Subcutaneous abdominal adipose tissue (tissue), 5 donors: ENCODE data around the gene ZCCHC14.
A peak's percentile ranks its signal among the peaks of the same experiment; 100 is the strongest.

Source experiments
- H3K27ac ChIP-seq: one replicate; pipeline ENCODE4 v1.7.0; 2013; ENCODE audit warnings: low read depth, mild to moderate bottlenecking, inconsistent platforms, low read length, moderate library complexity
- H3K27me3 ChIP-seq, 5 donors: one replicate each; pipeline ENCODE4 v1.7.0; 2013; ENCODE audit warnings: low read length in 5 of 5, inconsistent platforms in 1 of 5; ENCODE audit not compliant: control insufficient read depth in 5 of 5, insufficient read depth in 4 of 5
- H3K36me3 ChIP-seq, 5 donors: one replicate each; pipeline ENCODE4 v1.7.0; 2013; ENCODE audit warnings: low read length in 5 of 5; ENCODE audit not compliant: control insufficient read depth in 5 of 5, insufficient read depth in 5 of 5
- H3K4me1 ChIP-seq, 5 donors: one replicate each; pipeline ENCODE4 v1.7.0; 2013; ENCODE audit warnings: low read length in 5 of 5, mild to moderate bottlenecking in 3 of 5, moderate library complexity in 1 of 5; ENCODE audit not compliant: control insufficient read depth in 5 of 5, insufficient read depth in 5 of 5
- H3K4me3 ChIP-seq, 5 donors: one replicate each; pipeline ENCODE4 v1.7.0; 2013; ENCODE audit warnings: low read length in 5 of 5, low read depth in 1 of 5
- H3K9ac ChIP-seq, 5 donors: one replicate each; pipeline ENCODE4 v1.7.0; 2013; ENCODE audit warnings: low read length in 5 of 5, mild to moderate bottlenecking in 4 of 5, moderate library complexity in 3 of 5
- H3K9me3 ChIP-seq, 5 donors: one replicate each; pipeline ENCODE4 v1.7.0; 2013; ENCODE audit warnings: low read length in 5 of 5; ENCODE audit not compliant: control insufficient read depth in 5 of 5
- donor health status: healthy.
- donor health status: healthy.
- donor health status: healthy.
- donor health status: healthy.
- donor health status: healthy.

ZCCHC14 gene

DNA sequence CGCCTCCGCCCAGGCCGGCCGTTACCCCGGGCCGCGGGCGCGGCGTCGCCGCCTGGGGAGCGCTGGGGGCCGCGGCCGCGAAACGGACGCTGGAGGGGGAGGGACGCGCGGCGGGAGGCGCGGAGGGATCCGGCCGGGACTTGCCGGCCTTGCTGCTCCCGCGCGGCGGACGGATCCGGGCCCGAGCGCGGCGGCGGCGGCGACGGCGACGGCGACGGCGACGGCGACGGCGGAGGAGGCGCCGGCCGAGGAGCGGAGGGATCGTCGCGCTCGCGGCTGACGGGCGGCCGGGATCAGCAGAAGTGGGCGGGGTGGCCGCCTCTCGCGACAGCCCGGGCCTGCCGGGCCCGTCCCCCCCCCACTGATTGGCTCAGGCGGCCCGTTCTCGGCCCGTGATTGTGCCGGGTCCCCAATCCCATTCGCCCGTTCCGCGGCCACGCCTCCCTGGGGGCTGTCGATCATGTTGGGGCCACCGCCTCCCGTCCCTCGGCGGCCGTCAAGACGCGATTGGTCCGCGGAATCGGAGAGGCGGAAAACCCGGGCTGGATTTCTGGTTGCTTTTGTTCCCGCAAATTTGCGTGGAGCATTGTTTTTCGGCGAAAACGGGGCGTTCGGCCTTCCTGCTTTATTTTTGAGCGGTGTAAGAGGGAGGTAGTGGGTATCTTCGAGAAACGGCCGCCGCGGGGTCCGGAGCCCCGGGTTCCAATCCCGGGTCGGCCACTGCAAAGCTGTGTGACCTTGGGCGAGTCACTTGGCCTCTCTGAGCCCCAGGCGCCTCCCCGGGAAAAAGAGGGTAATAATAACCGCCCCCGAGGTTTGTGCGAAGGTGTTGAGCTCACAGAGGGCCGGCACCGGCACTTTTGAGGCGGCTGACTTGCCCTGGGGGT is at the start of gene ZCCHC14:
Gene ZCCHC14, minus strand, starts transcription at position 304 of the 887 bp plus-strand sequence. CDS start 786 bp downstream, outside the sequence.
- Histone ChIP-seq H3K27ac (no peak within 1 kb of the TSS), H3K27me3 (no peaks in the 10 kb centered on the region), H3K9ac (peak within 1 kb of the TSS in 1 of 5 donors; percentile 66), H3K36me3 (no peaks in the 10 kb centered on the region), H3K4me1 (peaks cover 3 to 46% (median 41%) of the 10 kb centered on the region in 5 donors), H3K4me3 (peak within 1 kb of the TSS; percentile 25 to 81 (median 65)), H3K9me3 (no peaks in the 10 kb centered on the region)

- H3K9me3 ChIP-seq: peaks cover 0 to 8% (median 6%) of the 10 kb centered on the region in 5 donors
- H3K27me3 ChIP-seq: peaks cover 0 to 20% (median 6%) of the 10 kb centered on the region in 5 donors
- peak overlapping the region in 3 of 5 donors; percentile 7 to 59 (median 55) for H3K9ac ChIP-seq
- H3K27ac ChIP-seq: peak overlapping the region; percentile 69
- H3K36me3 ChIP-seq: no peaks in the 10 kb centered on the region
- peak overlapping the region in 4 of 5 donors; percentile 5 to 45 (median 22) for H3K4me3 ChIP-seq
- H3K4me1 ChIP-seq: peaks cover 0 to 38% (median 26%) of the 10 kb centered on the region in 5 donors
Measured at GRCh38 chr16:87541872-87542234, 49.0 kb upstream of the ZCCHC14 start.

DNA sequence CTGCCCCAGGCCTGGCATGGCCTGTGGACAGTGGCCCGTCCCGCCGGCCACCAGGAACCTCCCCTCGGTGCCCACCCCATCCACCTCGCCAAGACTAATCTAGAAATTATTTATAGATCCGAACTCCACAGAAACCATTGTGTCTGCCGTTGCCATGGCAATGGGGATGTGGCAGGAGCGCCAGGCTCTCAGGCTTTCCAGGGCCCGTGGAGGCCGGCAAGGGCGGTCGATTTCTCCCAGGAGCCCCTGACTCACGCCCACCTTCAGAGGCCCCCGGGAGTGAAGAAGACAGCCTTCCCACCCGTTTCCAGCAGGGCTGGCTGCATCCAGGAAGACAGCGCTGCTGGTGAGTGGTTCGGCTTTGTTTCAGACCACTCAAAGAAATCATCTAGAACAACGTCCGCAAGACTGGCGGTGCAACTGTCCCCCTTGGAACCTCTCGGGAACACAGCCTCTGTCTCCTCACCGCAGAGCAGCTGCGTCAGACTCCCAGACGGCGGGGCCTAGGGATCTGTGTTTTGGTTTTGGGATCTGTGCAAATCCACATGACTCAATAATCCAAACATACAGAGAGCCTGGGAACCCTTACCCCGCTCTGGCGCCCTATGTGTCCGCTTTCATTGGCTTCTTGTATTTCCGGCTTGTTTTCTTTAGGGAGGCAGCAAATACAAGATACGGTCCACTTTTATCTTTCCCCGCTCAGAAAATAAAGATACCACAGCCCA is 48.5 kb upstream of the ZCCHC14 start:
- peaks cover 0 to 6% (median 6%) of the 10 kb centered on the region in 5 donors for H3K9me3 ChIP-seq

GRCh38 chr16:87540897-87541146 is 48.0 kb upstream of the ZCCHC14 start:
- H3K4me3 ChIP-seq: peak overlapping the region in 1 of 5 donors; percentile 8
- peak overlapping the region; percentile 69 for H3K27ac ChIP-seq

More for the DNA sequence above, 48.5 kb upstream of the ZCCHC14 start:
- H3K4me1 ChIP-seq: peaks cover 0 to 38% (median 26%) of the 10 kb centered on the region in 5 donors
- H3K36me3 ChIP-seq: no peaks in the 10 kb centered on the region
- peak overlapping the region; percentile 69 for H3K27ac ChIP-seq
- H3K4me3 ChIP-seq: peak overlapping the region in 4 of 5 donors; percentile 5 to 45 (median 22)
- peak overlapping the region in 4 of 5 donors; percentile 7 to 59 (median 36) for H3K9ac ChIP-seq
- peaks cover 0 to 20% (median 6%) of the 10 kb centered on the region in 5 donors for H3K27me3 ChIP-seq

DNA sequence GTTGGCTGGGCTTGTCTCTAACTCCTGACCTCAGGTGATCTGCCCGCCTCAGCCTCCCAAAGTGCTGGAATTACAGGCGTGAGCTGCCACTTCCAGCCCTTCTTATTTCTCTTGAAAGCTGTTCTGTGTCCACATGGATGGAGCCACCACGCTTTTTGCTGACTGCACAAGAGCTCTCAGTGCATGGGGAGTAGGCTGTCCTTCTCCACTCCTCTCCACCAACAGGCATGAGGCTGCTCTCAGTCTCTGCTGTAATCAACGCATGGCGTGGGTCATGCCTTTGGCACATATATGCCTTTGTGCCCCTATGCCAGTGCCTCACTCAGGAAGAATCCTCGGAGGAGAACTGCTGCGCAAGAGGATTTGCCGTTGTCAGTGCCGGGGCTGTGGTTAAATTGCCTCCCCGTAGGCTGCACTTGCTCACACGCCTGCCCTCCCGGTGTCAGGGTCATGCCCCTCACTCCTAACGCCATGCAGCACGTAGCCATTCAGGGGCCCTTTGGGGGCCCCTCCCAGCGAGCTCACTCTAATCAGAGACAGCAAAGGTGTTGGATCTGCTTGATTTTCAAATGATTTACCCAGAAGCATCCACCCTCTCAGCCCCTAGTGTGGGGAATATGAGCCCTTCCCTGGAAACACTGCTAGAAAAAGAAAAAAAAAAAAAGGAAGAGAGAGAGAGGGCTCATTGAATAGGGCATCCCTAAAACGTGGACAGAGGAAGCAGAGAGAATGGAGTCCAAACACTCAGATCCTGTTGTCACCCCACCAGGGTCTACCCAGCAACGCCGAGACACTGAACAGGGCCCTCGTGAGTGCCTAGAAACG is 47.5 kb upstream of the ZCCHC14 start:
- Histone ChIP-seq H3K36me3 (no peaks in the 10 kb centered on the region), H3K27me3 (peaks cover 0 to 20% (median 6%) of the 10 kb centered on the region in 5 donors), H3K9ac (no peak overlapping the region), H3K4me1 (peaks cover 0 to 38% (median 26%) of the 10 kb centered on the region in 5 donors), H3K9me3 (peaks cover 0 to 3% (median 0%) of the 10 kb centered on the region in 5 donors), H3K27ac (no peak overlapping the region), H3K4me3 (peak overlapping the region in 1 of 5 donors; percentile 6)

More at GRCh38 chr16:87540897-87541146, 48.0 kb upstream of the ZCCHC14 start:
- Histone ChIP-seq H3K36me3 (no peaks in the 10 kb centered on the region), H3K4me1 (peaks cover 0 to 38% (median 26%) of the 10 kb centered on the region in 5 donors), H3K9ac (no peak overlapping the region), H3K27me3 (peaks cover 0 to 20% (median 6%) of the 10 kb centered on the region in 5 donors), H3K9me3 (peaks cover 0 to 2% (median 1%) of the 10 kb centered on the region in 5 donors)

GRCh38 chr16:87539113-87539512 is 46.3 kb upstream of the ZCCHC14 start:
- no peaks in the 10 kb centered on the region for H3K36me3 ChIP-seq
- H3K4me1 ChIP-seq: peaks cover 0 to 38% (median 26%) of the 10 kb centered on the region in 5 donors
- peak overlapping the region in 1 of 5 donors; percentile 29 for H3K9ac ChIP-seq
- H3K9me3 ChIP-seq: peaks cover 0 to 5% (median 0%) of the 10 kb centered on the region in 5 donors
- H3K4me3 ChIP-seq: no peak overlapping the region
- no peak overlapping the region for H3K27ac ChIP-seq
- H3K27me3 ChIP-seq: peaks cover 0 to 20% (median 6%) of the 10 kb centered on the region in 5 donors

GRCh38 chr16:87538594-87538993 is 45.8 kb upstream of the ZCCHC14 start:
- H3K27me3 ChIP-seq: peaks cover 0 to 20% (median 6%) of the 10 kb centered on the region in 5 donors
- no peaks in the 10 kb centered on the region for H3K36me3 ChIP-seq
- peaks cover 0 to 38% (median 26%) of the 10 kb centered on the region in 5 donors for H3K4me1 ChIP-seq
- peak overlapping the region in 1 of 5 donors; percentile 29 for H3K9ac ChIP-seq
- no peak overlapping the region for H3K4me3 ChIP-seq
- no peak overlapping the region for H3K27ac ChIP-seq
- H3K9me3 ChIP-seq: peaks cover 0 to 6% (median under 1%) of the 10 kb centered on the region in 5 donors

GRCh38 chr16:87538160-87538559 is 45.3 kb upstream of the ZCCHC14 start:
- no peak overlapping the region for H3K27ac ChIP-seq
- H3K36me3 ChIP-seq: no peaks in the 10 kb centered on the region
- H3K27me3 ChIP-seq: peaks cover 0 to 20% (median 6%) of the 10 kb centered on the region in 5 donors
- no peak overlapping the region for H3K9ac ChIP-seq
- H3K4me3 ChIP-seq: no peak overlapping the region
- H3K9me3 ChIP-seq: peaks cover 0 to 11% (median 5%) of the 10 kb centered on the region in 5 donors
- peaks cover 0 to 38% (median 24%) of the 10 kb centered on the region in 5 donors for H3K4me1 ChIP-seq

DNA sequence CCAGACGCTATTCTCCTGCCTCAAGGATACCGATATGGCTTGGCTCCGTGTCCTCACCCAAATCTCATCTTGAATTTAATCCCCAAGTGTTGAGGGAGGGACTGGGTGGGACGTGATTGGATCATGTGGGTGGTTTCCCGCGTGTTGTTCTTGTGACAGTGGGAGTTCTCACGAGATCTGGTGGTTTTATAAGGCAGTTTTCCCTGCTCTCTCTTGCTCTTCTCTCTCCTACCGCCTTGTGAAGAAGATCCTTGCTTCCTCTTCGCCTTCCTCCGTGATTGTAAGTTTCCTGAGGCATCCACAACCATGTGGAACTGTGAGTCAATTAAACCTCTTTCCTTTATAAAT is 43.9 kb upstream of the ZCCHC14 start:
- peaks cover 0 to 29% (median 16%) of the 10 kb centered on the region in 5 donors for H3K4me1 ChIP-seq
- no peak overlapping the region for H3K4me3 ChIP-seq
- no peaks in the 10 kb centered on the region for H3K36me3 ChIP-seq
- no peak overlapping the region for H3K9ac ChIP-seq
- H3K27me3 ChIP-seq: peaks cover 0 to 19% (median 6%) of the 10 kb centered on the region in 5 donors
- H3K27ac ChIP-seq: no peak overlapping the region
- peaks cover 0 to 20% (median 15%) of the 10 kb centered on the region in 5 donors for H3K9me3 ChIP-seq
